ENCODE results near the gene TRNP1. TPM values are rescaled to one million over a fixed set of nuclear protein-coding genes. Genes with fewer than 3 reads are reported as not detected.
A peak's percentile ranks its signal among the peaks of the same experiment; 100 is the strongest.

The TRNP1 gene
- total RNA-seq, 2 experiments from 2014 or later, result 0.20 to 0.43 TPM

- no peak for DNase-seq
- H3K9me3 Mint-ChIP-seq, result peaks cover 3% of the 10 kb centered on the region
- H3K27me3 Mint-ChIP-seq (ENCODE audit: low read depth), result peaks cover 15% of the 10 kb centered on the region
- peaks cover 8% of the 10 kb centered on the region for H3K4me1 Mint-ChIP-seq (ENCODE audit: low read depth)
- CTCF ChIA-PET, result interaction anchor here (0.7 to 1.4 kb wide), 3 partner anchors 41 to 373 kb away, joined by 3 to 4 read pairs (median 3); no protein-coding TSS in a partner anchor
- intact Hi-C loops (cut with micrococcal nuclease), result no loop called here
- H3K36me3 Mint-ChIP-seq (ENCODE audit: low read depth), result peaks cover 5% of the 10 kb centered on the region
- no peak overlapping the region for H3K27ac Mint-ChIP-seq
- H3K4me3 Mint-ChIP-seq, result no peak overlapping the region
Measured at GRCh38 chr1:26957306-26957705, 36.2 kb upstream of the TRNP1 start.

DNA sequence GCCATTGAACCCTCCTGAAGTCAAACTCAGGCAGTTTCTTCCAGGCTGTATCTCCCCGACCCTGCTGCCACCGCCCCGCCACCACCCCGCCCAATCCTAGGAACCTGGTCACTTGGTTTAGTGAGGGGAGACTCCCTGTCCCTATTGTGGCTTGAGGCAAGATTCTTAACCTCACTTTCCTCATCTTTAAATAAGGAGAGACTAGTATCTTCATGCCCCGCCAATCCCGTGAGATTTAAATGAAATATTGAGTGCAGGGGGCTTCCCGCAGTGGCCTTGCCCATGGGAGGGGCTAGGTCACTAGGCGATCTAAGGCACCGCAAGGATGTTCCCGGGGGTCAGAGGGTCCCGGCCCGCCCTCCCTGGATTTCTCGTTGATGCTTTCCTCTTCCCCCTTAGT, 34.2 kb upstream of the TRNP1 start:
- Mint-ChIP-seq H3K4me1 (ENCODE audit: low read depth) (peaks cover 8% of the 10 kb centered on the region), H3K27me3 (ENCODE audit: low read depth) (peaks cover 17% of the 10 kb centered on the region), H3K9me3 (peaks cover 3% of the 10 kb centered on the region), H3K4me3 (peak overlapping the region; percentile 60), H3K27ac (no peak overlapping the region), H3K36me3 (ENCODE audit: low read depth) (peaks cover 3% of the 10 kb centered on the region)
- DNase-seq, result no peak
- intact Hi-C loops (cut with micrococcal nuclease), result no loop called here
- CTCF ChIA-PET, result no interaction called here

DNA sequence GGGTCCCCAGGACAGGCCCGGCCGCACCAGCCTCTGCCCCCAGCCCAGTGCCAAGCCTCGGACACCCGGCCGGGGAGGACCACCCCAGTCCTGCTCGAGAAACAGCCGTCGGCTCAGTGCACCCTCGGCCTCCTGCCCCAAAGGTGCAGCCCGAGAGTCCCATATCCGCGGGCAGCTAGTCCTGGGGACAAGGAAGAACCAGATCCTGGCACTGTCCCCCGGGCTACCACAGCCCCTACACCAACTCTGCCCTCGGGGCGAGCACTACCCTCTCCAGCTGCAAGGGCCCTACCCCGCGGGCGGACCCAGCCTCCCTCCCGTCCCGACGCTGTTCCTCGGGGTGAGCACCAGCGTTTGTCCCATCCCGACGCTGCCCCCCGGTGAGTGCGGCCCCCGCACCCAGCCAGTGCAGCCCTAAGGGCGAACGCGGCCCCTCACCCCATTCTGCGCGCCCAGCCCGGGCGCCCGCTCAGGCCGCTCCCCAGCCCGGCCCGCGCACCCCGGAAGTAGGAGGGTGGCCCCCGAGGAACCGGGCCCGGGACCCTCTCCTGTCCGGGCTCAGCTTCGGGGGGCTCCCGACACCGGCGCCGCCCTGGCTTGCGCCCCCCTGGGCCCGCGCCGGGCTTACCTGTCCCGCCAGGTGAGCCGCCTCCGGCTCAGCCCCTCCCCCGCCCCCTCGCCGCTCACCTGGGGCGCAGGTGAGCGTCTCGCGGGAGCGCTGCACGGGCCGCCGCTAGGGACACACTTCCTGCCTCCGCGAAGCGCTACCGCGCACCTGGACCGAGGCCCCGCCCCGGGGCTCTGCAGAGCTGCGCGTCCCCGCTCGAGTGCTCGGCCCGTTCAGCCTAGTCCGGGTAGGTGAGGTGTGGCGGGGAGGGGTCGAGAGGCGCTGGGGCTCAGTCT, 33.5 kb upstream of the TRNP1 start, which contains the start of gene KDF1:
KDF1 (minus strand) TSS at position 747 of the 903 bp plus-strand sequence. CDS start 8,088 bp downstream, outside the sequence.
- peak within 1 kb of the TSS; percentile 64 for H3K4me3 Mint-ChIP-seq
- H3K27me3 Mint-ChIP-seq (ENCODE audit: low read depth), result peaks cover 17% of the 10 kb centered on the region
- peaks cover 8% of the 10 kb centered on the region for H3K4me1 Mint-ChIP-seq (ENCODE audit: low read depth)
- H3K36me3 Mint-ChIP-seq (ENCODE audit: low read depth), result peaks cover 3% of the 10 kb centered on the region
- CTCF ChIA-PET, result interaction anchor here (1.0 to 1.8 kb wide), 2 partner anchors 38 to 150 kb away, joined by 3 to 4 read pairs; no protein-coding TSS in a partner anchor
- intact Hi-C loops (cut with micrococcal nuclease), result no loop called here
- peak; percentile 39 for DNase-seq
- peaks cover 3% of the 10 kb centered on the region for H3K9me3 Mint-ChIP-seq
- no peak within 1 kb of the TSS for H3K27ac Mint-ChIP-seq

DNA sequence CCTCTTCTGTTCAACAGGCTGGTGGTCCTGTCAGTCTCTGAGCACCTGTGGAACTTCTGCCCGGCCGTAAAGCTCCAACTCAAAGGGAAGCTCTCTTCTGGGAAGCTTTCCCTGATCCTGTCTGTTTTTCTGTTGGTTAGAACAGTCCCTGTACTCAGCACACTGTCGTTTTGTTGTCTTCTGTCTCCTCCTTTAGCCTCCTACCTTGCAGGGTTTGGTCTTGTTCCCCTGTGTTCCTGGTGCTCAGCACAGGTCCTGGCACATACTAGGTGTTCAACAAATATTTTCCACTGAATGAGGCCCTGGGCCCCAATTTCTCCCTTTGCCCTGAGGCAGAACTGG, 32.9 kb upstream of the TRNP1 start:
- intact Hi-C loops (cut with micrococcal nuclease), result no loop called here
- Mint-ChIP-seq H3K27ac (no peak overlapping the region), H3K4me3 (peak overlapping the region; percentile 64), H3K36me3 (ENCODE audit: low read depth) (peaks cover 3% of the 10 kb centered on the region), H3K4me1 (ENCODE audit: low read depth) (peaks cover 8% of the 10 kb centered on the region), H3K27me3 (ENCODE audit: low read depth) (peaks cover 17% of the 10 kb centered on the region), H3K9me3 (peaks cover 3% of the 10 kb centered on the region)
- DNase-seq, result no peak
- CTCF ChIA-PET, result interaction anchor here (1.0 to 1.8 kb wide), 2 partner anchors 37 to 150 kb away, joined by 3 to 4 read pairs; no protein-coding TSS in a partner anchor

- Mint-ChIP-seq H3K36me3 (ENCODE audit: low read depth) (no peaks in the 10 kb centered on the region), H3K4me1 (ENCODE audit: low read depth) (peaks cover 8% of the 10 kb centered on the region), H3K4me3 (no peak overlapping the region), H3K9me3 (no peaks in the 10 kb centered on the region), H3K27ac (no peak overlapping the region), H3K27me3 (ENCODE audit: low read depth) (peaks cover 21% of the 10 kb centered on the region)
- CTCF ChIA-PET, result interaction anchor here (0.5 kb wide), 1 partner anchor 20 kb away, joined by 3 read pairs; no protein-coding TSS in a partner anchor
- intact Hi-C loops (cut with micrococcal nuclease), result no loop called here
- DNase-seq, result no peak
Measured at GRCh38 chr1:26961826-26962225, 31.7 kb upstream of the TRNP1 start.

- Mint-ChIP-seq H3K27me3 (ENCODE audit: low read depth) (peaks cover 23% of the 10 kb centered on the region), H3K4me3 (no peak overlapping the region), H3K36me3 (ENCODE audit: low read depth) (no peaks in the 10 kb centered on the region), H3K4me1 (ENCODE audit: low read depth) (peaks cover 4% of the 10 kb centered on the region), H3K9me3 (no peaks in the 10 kb centered on the region), H3K27ac (no peak overlapping the region)
- CTCF ChIA-PET, result no interaction called here
- intact Hi-C loops (cut with micrococcal nuclease), result no loop called here
- no peak for DNase-seq
Measured at GRCh38 chr1:26965213-26965612, 28.3 kb upstream of the TRNP1 start.

GRCh38 chr1:26965628-26966027, 27.9 kb upstream of the TRNP1 start:
- H3K27me3 Mint-ChIP-seq (ENCODE audit: low read depth), result peaks cover 19% of the 10 kb centered on the region
- no peak overlapping the region for H3K4me3 Mint-ChIP-seq
- CTCF ChIA-PET, result interaction anchor here (2.3 kb wide), 1 partner anchor 28 kb away, joined by 6 read pairs; the partner anchor contains the start of gene TRNP1
- H3K9me3 Mint-ChIP-seq, result no peaks in the 10 kb centered on the region
- DNase-seq, result no peak
- H3K36me3 Mint-ChIP-seq (ENCODE audit: low read depth), result no peaks in the 10 kb centered on the region
- intact Hi-C loops (cut with micrococcal nuclease), result no loop called here
- peaks cover 1% of the 10 kb centered on the region for H3K4me1 Mint-ChIP-seq (ENCODE audit: low read depth)
- H3K27ac Mint-ChIP-seq, result no peak overlapping the region

GRCh38 chr1:26970810-26971209, 22.7 kb upstream of the TRNP1 start:
- CTCF ChIA-PET, result interaction anchor here (0.7 kb wide), 1 partner anchor 1049 kb away, joined by 3 read pairs; no protein-coding TSS in a partner anchor
- H3K27ac Mint-ChIP-seq, result no peak overlapping the region
- no peak overlapping the region for H3K4me3 Mint-ChIP-seq

DNA sequence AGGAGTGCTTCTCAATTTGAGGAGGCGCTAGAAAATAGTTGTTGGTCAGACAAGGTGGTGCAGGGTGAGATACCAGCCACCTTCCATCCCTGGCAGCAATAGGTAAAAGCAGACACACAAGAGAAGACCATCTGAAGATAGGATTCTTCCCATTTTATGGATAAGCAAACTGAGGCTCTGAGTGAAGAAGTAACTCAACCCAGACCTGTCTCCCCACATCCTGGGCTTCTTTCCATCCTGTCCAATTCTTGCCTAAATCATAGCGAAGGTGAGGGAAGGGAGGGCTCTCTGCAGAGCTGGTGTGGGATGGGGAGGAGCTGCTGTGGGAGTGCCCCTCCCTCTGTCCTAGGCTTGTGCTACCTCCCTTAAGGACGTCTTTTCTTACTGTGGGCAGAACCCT, 21.9 kb upstream of the TRNP1 start:
- Mint-ChIP-seq H3K27me3 (ENCODE audit: low read depth) (peaks cover 4% of the 10 kb centered on the region), H3K27ac (no peak overlapping the region), H3K9me3 (no peaks in the 10 kb centered on the region), H3K36me3 (ENCODE audit: low read depth) (no peaks in the 10 kb centered on the region), H3K4me3 (no peak overlapping the region), H3K4me1 (ENCODE audit: low read depth) (no peaks in the 10 kb centered on the region)
- no peak for DNase-seq
- intact Hi-C loops (cut with micrococcal nuclease), result no loop called here
- CTCF ChIA-PET, result interaction anchor here (0.9 kb wide), 1 partner anchor 9 kb away, joined by 3 read pairs; no protein-coding TSS in a partner anchor

More at GRCh38 chr1:26970810-26971209, 22.7 kb upstream of the TRNP1 start:
- DNase-seq, result no peak
- Mint-ChIP-seq H3K27me3 (ENCODE audit: low read depth) (peaks cover 6% of the 10 kb centered on the region), H3K9me3 (no peaks in the 10 kb centered on the region), H3K36me3 (ENCODE audit: low read depth) (no peaks in the 10 kb centered on the region), H3K4me1 (ENCODE audit: low read depth) (no peaks in the 10 kb centered on the region)
- intact Hi-C loops (cut with micrococcal nuclease), result no loop called here

DNA sequence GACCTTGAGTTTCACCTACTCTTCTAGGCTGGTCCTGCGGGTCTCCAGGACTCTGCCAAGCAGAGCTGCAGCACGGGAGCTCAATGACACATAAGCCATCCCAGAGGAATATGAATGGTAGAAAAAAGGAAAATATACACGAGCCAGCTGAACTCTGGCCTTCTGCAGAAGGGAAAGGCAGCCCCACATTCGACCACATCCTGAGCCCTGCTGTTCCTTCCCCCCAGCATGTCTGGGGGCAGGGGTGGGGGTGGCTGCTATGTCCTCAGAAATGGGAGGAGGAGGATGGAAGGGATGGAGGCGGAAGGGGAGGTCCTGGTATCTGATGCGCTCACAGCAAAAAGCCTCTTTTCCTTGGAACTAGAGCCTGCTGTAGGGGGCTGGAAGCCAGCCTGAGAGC, 21.1 kb upstream of the TRNP1 start:
- H3K27ac Mint-ChIP-seq, result no peak overlapping the region
- H3K27me3 Mint-ChIP-seq (ENCODE audit: low read depth), result peaks cover 2% of the 10 kb centered on the region
- CTCF ChIA-PET, result interaction anchor here (0.9 kb wide), 1 partner anchor 10 kb away, joined by 3 read pairs; no protein-coding TSS in a partner anchor
- H3K9me3 Mint-ChIP-seq, result no peaks in the 10 kb centered on the region
- no peaks in the 10 kb centered on the region for H3K4me1 Mint-ChIP-seq (ENCODE audit: low read depth)
- H3K36me3 Mint-ChIP-seq (ENCODE audit: low read depth), result no peaks in the 10 kb centered on the region
- intact Hi-C loops (cut with micrococcal nuclease), result no loop called here
- no peak for DNase-seq
- H3K4me3 Mint-ChIP-seq, result no peak overlapping the region

GRCh38 chr1:26972821-26973220, 20.7 kb upstream of the TRNP1 start:
- no peaks in the 10 kb centered on the region for H3K4me1 Mint-ChIP-seq (ENCODE audit: low read depth)
- DNase-seq, result no peak
- H3K9me3 Mint-ChIP-seq, result no peaks in the 10 kb centered on the region
- no peaks in the 10 kb centered on the region for H3K27me3 Mint-ChIP-seq (ENCODE audit: low read depth)
- no peaks in the 10 kb centered on the region for H3K36me3 Mint-ChIP-seq (ENCODE audit: low read depth)
- CTCF ChIA-PET, result interaction anchor here (0.9 kb wide), 1 partner anchor 10 kb away, joined by 3 read pairs; no protein-coding TSS in a partner anchor
- no peak overlapping the region for H3K27ac Mint-ChIP-seq
- H3K4me3 Mint-ChIP-seq, result no peak overlapping the region
- intact Hi-C loops (cut with micrococcal nuclease), result no loop called here

GRCh38 chr1:26976621-26977510, 16.6 kb upstream of the TRNP1 start:
- CTCF ChIA-PET, result interaction anchor here (1.7 kb wide), 1 partner anchor 70 kb away, joined by 5 read pairs; no protein-coding TSS in a partner anchor
- no peaks in the 10 kb centered on the region for H3K4me1 Mint-ChIP-seq (ENCODE audit: low read depth)
- peaks cover 3% of the 10 kb centered on the region for H3K27me3 Mint-ChIP-seq (ENCODE audit: low read depth)
- no peak overlapping the region for H3K4me3 Mint-ChIP-seq
- no peaks in the 10 kb centered on the region for H3K36me3 Mint-ChIP-seq (ENCODE audit: low read depth)
- no peaks in the 10 kb centered on the region for H3K9me3 Mint-ChIP-seq
- no peak for DNase-seq
- intact Hi-C loops (cut with micrococcal nuclease), result no loop called here
- H3K27ac Mint-ChIP-seq, result no peak overlapping the region
